Astrocyte of the cerebellum (primary cell): ENCODE results near the gene WDR1.

Source experiments
- DNase-seq: peaks from one replicate; pipeline ENCODE4 v3.0.0-alpha.2; 2011; ENCODE audit warnings: low read depth
- H3K4me3 ChIP-seq: 2 replicates; pipeline ENCODE4 v1.5.1; 2011; ENCODE audit warnings: mild to moderate bottlenecking, low read depth, low read length, moderate library complexity
- CTCF ChIP-seq: IDR thresholded peaks from 2 replicates; pipeline ENCODE4 v1.5.1; 2012; ENCODE audit warnings: low read length, low read depth, moderate library complexity, mild to moderate bottlenecking; ENCODE audit errors: missing control alignments
- in situ Hi-C: cut with HindIII; loops from 2 replicates; pipeline ENCODE4 v1.10.0; 2017; ENCODE audit warnings: low sequenced_read_pairs

WDR1 gene

GRCh38 chr4:10160281-10160856, 43.8 kb upstream of the WDR1 start:
- H3K4me3 ChIP-seq: no peak overlapping the region
- in situ Hi-C loops: no loop called here
- no peak for DNase-seq
- TF ChIP-seq CTCF: no peak

GRCh38 chr4:10159671-10160070, 43.1 kb upstream of the WDR1 start:
- in situ Hi-C loops: no loop called here
- no peak for DNase-seq
- no peak overlapping the region for H3K4me3 ChIP-seq
- no peak for TF ChIP-seq CTCF

GRCh38 chr4:10158333-10158942, 41.8 kb upstream of the WDR1 start:
- in situ Hi-C loops: no loop called here
- TF ChIP-seq CTCF: no peak
- DNase-seq: no peak
- H3K4me3 ChIP-seq: no peak overlapping the region

- in situ Hi-C loops: no loop called here
- no peak overlapping the region for H3K4me3 ChIP-seq
- TF ChIP-seq CTCF: peak; percentile 86
- DNase-seq: peak; percentile 49
These were observed 41.1 kb upstream of the WDR1 start for GRCh38 chr4:10157478-10158332.

GRCh38 chr4:10154241-10154640, 37.6 kb upstream of the WDR1 start:
- in situ Hi-C loops: no loop called here
- TF ChIP-seq CTCF: no peak
- no peak for DNase-seq
- no peak overlapping the region for H3K4me3 ChIP-seq

- in situ Hi-C loops: no loop called here
- no peak for DNase-seq
- H3K4me3 ChIP-seq: no peak overlapping the region
- TF ChIP-seq CTCF: no peak
These were observed 36.6 kb upstream of the WDR1 start for GRCh38 chr4:10153161-10153560.
